ENCODE results near the gene OR10H4.

OR10H4 gene

DNA sequence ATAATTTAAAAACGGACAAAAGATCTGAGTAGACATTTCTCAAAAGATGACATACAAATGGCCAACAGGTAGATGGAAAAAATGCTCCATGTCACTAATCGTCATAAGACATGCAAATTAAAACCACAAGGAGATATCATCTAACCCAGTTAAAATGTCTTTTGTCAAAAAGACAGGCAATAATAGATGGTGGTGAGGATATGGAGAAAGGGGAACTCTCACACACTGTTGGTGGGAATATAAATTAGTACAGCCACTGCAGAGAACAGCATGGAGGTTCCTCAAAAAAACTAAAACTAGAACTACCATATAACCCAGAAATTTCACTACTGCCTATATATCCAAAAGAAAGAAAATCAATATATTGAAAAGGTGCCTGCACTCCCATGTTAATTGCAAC is 37.9 kb downstream of the OR10H4 start:
- H3K9me3 ChIP-seq (replicated peaks; ENCODE audit: insufficient read depth, low read length) = no peaks in the 10 kb centered on the region
- DNase-seq = no peak
- H3K4me3 ChIP-seq (ENCODE audit: low read length) = no peak overlapping the region
- H4K20me1 ChIP-seq (ENCODE audit: insufficient read depth, low read length) = no peaks in the 10 kb centered on the region
- no peaks in the 10 kb centered on the region for H3K4me1 ChIP-seq (ENCODE audit: low read length)
- no peaks in the 10 kb centered on the region for H3K36me3 ChIP-seq (replicated peaks; ENCODE audit: insufficient read depth, low read length)
- H3K9ac ChIP-seq (ENCODE audit: low read length) = no peak overlapping the region
- H3F3A ChIP-seq (ENCODE audit: insufficient read depth, low read length) = no peaks in the 10 kb centered on the region
- no peak overlapping the region for H2AFZ ChIP-seq (ENCODE audit: low read length)
- H3K4me2 ChIP-seq (ENCODE audit: low read depth, low read length) = no peak overlapping the region
- H3K27me3 ChIP-seq (replicated peaks; ENCODE audit: insufficient read depth, low read length) = peaks cover 65% of the 10 kb centered on the region
- no peak overlapping the region for H3K27ac ChIP-seq (ENCODE audit: low read length)
- H3K9me2 ChIP-seq (replicated peaks; ENCODE audit: insufficient read depth, low read length) = no peaks in the 10 kb centered on the region
- H3K79me2 ChIP-seq (ENCODE audit: low read length) = no peaks in the 10 kb centered on the region
- TF ChIP-seq EZH2phosphoT487 (IDR thresholded peaks at IDR 0.05; ENCODE audit: low read length) (no peak), EZH2 (optimal IDR thresholded peaks at IDR 0.05; ENCODE audit: low read depth, low read length) (no peak)
- TF ChIP-seq, protein P1, sequence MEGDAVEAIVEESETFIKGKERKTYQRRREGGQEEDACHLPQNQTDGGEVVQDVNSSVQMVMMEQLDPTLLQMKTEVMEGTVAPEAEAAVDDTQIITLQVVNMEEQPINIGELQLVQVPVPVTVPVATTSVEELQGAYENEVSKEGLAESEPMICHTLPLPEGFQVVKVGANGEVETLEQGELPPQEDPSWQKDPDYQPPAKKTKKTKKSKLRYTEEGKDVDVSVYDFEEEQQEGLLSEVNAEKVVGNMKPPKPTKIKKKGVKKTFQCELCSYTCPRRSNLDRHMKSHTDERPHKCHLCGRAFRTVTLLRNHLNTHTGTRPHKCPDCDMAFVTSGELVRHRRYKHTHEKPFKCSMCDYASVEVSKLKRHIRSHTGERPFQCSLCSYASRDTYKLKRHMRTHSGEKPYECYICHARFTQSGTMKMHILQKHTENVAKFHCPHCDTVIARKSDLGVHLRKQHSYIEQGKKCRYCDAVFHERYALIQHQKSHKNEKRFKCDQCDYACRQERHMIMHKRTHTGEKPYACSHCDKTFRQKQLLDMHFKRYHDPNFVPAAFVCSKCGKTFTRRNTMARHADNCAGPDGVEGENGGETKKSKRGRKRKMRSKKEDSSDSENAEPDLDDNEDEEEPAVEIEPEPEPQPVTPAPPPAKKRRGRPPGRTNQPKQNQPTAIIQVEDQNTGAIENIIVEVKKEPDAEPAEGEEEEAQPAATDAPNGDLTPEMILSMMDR (IDR thresholded peaks at IDR 0.05; ENCODE audit: low read length) = no peak

DNA sequence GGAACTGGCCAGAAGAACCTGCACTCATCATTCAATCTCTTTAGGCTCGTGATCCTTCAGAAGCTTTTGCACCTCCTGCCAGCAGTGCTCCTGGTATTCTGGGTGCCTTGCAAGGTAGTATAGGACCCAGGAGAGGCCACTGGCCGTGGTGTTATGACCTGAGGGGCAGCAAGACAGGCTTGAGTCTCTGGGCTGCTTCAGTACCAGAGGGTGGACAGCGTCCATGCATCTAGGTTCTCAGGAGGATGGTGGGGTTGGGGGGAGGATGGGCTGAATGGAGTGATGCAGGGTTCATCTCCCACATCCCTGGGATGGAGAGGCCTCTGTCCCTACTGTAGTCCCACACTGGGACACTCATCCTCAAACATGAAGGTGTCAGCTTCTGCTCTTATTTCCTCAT is 41.1 kb downstream of the OR10H4 start:
- Histone ChIP-seq H3F3A (ENCODE audit: insufficient read depth, low read length) (no peaks in the 10 kb centered on the region), H2AFZ (ENCODE audit: low read length) (no peak overlapping the region), H3K36me3 (replicated peaks; ENCODE audit: insufficient read depth, low read length) (no peaks in the 10 kb centered on the region), H3K4me2 (ENCODE audit: low read depth, low read length) (no peak overlapping the region), H3K9ac (ENCODE audit: low read length) (no peak overlapping the region), H4K20me1 (ENCODE audit: insufficient read depth, low read length) (no peaks in the 10 kb centered on the region), H3K4me1 (ENCODE audit: low read length) (no peaks in the 10 kb centered on the region), H3K27ac (ENCODE audit: low read length) (no peak overlapping the region), H3K9me3 (replicated peaks; ENCODE audit: insufficient read depth, low read length) (no peaks in the 10 kb centered on the region), H3K4me3 (ENCODE audit: low read length) (no peak overlapping the region), H3K79me2 (ENCODE audit: low read length) (no peaks in the 10 kb centered on the region), H3K9me2 (replicated peaks; ENCODE audit: insufficient read depth, low read length) (no peaks in the 10 kb centered on the region), H3K27me3 (replicated peaks; ENCODE audit: insufficient read depth, low read length) (peaks cover 55% of the 10 kb centered on the region)
- TF ChIP-seq, protein P1 (IDR thresholded peaks at IDR 0.05; ENCODE audit: low read length) = no peak
- no peak for TF ChIP-seq EZH2phosphoT487 (IDR thresholded peaks at IDR 0.05; ENCODE audit: low read length)
- TF ChIP-seq EZH2 (optimal IDR thresholded peaks at IDR 0.05; ENCODE audit: low read depth, low read length) = no peak
- DNase-seq = no peak

DNA sequence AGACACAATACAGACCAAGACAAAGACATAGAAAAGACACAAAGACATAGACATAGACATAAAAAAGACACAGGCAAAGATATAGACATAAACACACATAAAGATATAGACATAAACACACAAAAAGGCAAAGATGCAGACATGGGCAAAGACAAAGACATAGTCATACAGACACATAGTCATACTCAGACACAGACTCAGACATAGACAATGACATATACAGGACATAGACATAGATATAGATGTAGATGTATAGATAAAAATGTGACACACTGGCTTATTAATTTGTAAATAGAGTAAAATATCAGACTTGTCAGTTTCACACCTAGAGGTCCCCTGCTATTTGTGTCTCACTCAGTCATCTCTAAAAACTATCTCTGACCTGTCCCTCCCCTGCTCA is 42.8 kb downstream of the OR10H4 start:
- Histone ChIP-seq H3F3A (ENCODE audit: insufficient read depth, low read length) (no peaks in the 10 kb centered on the region), H3K36me3 (replicated peaks; ENCODE audit: insufficient read depth, low read length) (no peaks in the 10 kb centered on the region), H3K27ac (ENCODE audit: low read length) (no peak overlapping the region), H3K4me1 (ENCODE audit: low read length) (no peaks in the 10 kb centered on the region), H3K9me2 (replicated peaks; ENCODE audit: insufficient read depth, low read length) (no peaks in the 10 kb centered on the region), H3K9ac (ENCODE audit: low read length) (no peak overlapping the region), H3K79me2 (ENCODE audit: low read length) (no peaks in the 10 kb centered on the region), H3K4me3 (ENCODE audit: low read length) (no peak overlapping the region), H3K27me3 (replicated peaks; ENCODE audit: insufficient read depth, low read length) (peaks cover 49% of the 10 kb centered on the region), H3K9me3 (replicated peaks; ENCODE audit: insufficient read depth, low read length) (no peaks in the 10 kb centered on the region), H2AFZ (ENCODE audit: low read length) (no peak overlapping the region), H3K4me2 (ENCODE audit: low read depth, low read length) (no peak overlapping the region), H4K20me1 (ENCODE audit: insufficient read depth, low read length) (no peaks in the 10 kb centered on the region)
- TF ChIP-seq EZH2 (optimal IDR thresholded peaks at IDR 0.05; ENCODE audit: low read depth, low read length) (no peak), EZH2phosphoT487 (IDR thresholded peaks at IDR 0.05; ENCODE audit: low read length) (no peak)
- TF ChIP-seq, protein P1 (IDR thresholded peaks at IDR 0.05; ENCODE audit: low read length) = no peak
- DNase-seq = no peak
